Breast epithelium (tissue), 4 donors: Measurements from ENCODE around the gene DMD. TPM values are rescaled to one million over a fixed set of nuclear protein-coding genes. Genes with fewer than 3 reads are reported as not detected.

Experiments used
- DNase-seq, 2 donors: peaks; one replicate each; pipeline ENCODE4 v3.0.0-alpha.2; 2019; ENCODE audit warnings: low spot score in 2 of 2
- H3K27ac ChIP-seq, 2 donors: fragments of 200-600 bp; sonication (generic) in 1 of 2; one replicate each; pipeline ENCODE4 v1.5.1; 2016 to 2019; ENCODE audit warnings: mild to moderate bottlenecking in 1 of 2
- H3K27me3 ChIP-seq, 2 donors: fragments of 200-600 bp; sonication (generic) in 1 of 2; one replicate each; pipeline versions ENCODE4 v1.5.1 to v1.6.0; 2017 to 2019; ENCODE audit warnings: control low read depth in 1 of 2, mild to moderate bottlenecking in 1 of 2
- H3K36me3 ChIP-seq: fragments of 200-600 bp; one replicate; pipeline ENCODE4 v1.5.1; 2019
- H3K4me1 ChIP-seq, 2 donors: fragments of 200-600 bp; sonication (generic); one replicate each; pipeline ENCODE4 v1.5.1; 2016 to 2019; ENCODE audit warnings: control low read depth in 1 of 2
- H3K4me3 ChIP-seq, 3 donors: fragments of 200-600 bp; sonication (generic); 1 replicate in 2 of 3; 2 replicates in 1 of 3; pipeline ENCODE4 v1.5.1; 2016 to 2019; ENCODE audit warnings: mild to moderate bottlenecking in 3 of 3, moderate library complexity in 2 of 3
- H3K9me3 ChIP-seq, 2 donors: fragments of 200-600 bp; sonication (generic) in 1 of 2; one replicate each; pipeline ENCODE4 v1.5.1; 2016 to 2019; ENCODE audit warnings: control low read depth in 1 of 2
- CTCF ChIP-seq, 3 donors: fragments of 450-650 bp; IDR thresholded peaks; one replicate each; pipeline ENCODE4 v1.5.1; 2016 to 2017; ENCODE audit warnings: antibody characterized with exemption in 3 of 3, mild to moderate bottlenecking in 3 of 3, moderate library complexity in 3 of 3
- POLR2A ChIP-seq: fragments of 450-650 bp; IDR thresholded peaks from one replicate; pipeline ENCODE4 v1.6.1; 2016; ENCODE audit warnings: antibody characterized with exemption, mild to moderate bottlenecking, moderate library complexity
- POLR2AphosphoS5 ChIP-seq, 3 donors: sonication (generic); formaldehyde crosslinking; IDR thresholded peaks; one replicate each; pipeline ENCODE4 v1.6.1; 2017; ENCODE audit warnings: antibody characterized with exemption in 3 of 3
- intact Hi-C: fragments of 100-400 bp; cut with DNase I; formaldehyde crosslinking; loops from one replicate; pipeline ENCODE4 v1.15.1; 2023; ENCODE audit warnings: low total_unique reads
- total RNA-seq, 3 donors: library from RNA; depleted of rRNA; stranded (reverse); fragments of >200 nt; gene quantifications; one replicate each; pipeline ENCODE4 v1.1.0, GENCODE V29; 2016

The DMD gene
- total RNA-seq, 3 donors from 2014 or later: 57.0 to 135 (median 65.2) TPM

GRCh38 chrX:31331928-31332327 lies 1879.4 kb downstream of the DMD start:
- TF ChIP-seq POLR2AphosphoS5 (IDR thresholded peaks at IDR 0.05) (no peak), POLR2A (no peak), CTCF (IDR thresholded peaks at IDR 0.05) (no peak)
- no peaks in the 10 kb centered on the region for H3K4me1 ChIP-seq
- no peak for DNase-seq
- H3K36me3 ChIP-seq: no peaks in the 10 kb centered on the region
- no peaks in the 10 kb centered on the region for H3K9me3 ChIP-seq
- H3K4me3 ChIP-seq: no peak overlapping the region
- peaks cover 0 to 12% of the 10 kb centered on the region in 2 donors for H3K27me3 ChIP-seq
- intact Hi-C loops: no loop called here
- no peak overlapping the region for H3K27ac ChIP-seq

- H3K27ac ChIP-seq: no peak overlapping the region
- no peak overlapping the region for H3K4me3 ChIP-seq
- no peak for TF ChIP-seq POLR2A
- no peak for TF ChIP-seq CTCF (IDR thresholded peaks at IDR 0.05)
- no peak for TF ChIP-seq POLR2AphosphoS5 (IDR thresholded peaks at IDR 0.05)
- no peak for DNase-seq
- intact Hi-C loops: no loop called here
- H3K36me3 ChIP-seq: no peaks in the 10 kb centered on the region
- no peaks in the 10 kb centered on the region for H3K9me3 ChIP-seq
- no peaks in the 10 kb centered on the region for H3K4me1 ChIP-seq
- H3K27me3 ChIP-seq: peaks cover 0 to 12% of the 10 kb centered on the region in 2 donors
Observed at GRCh38 chrX:31331015-31331414, 1880.3 kb downstream of the DMD start.

GRCh38 chrX:31329298-31329697 lies 1882.1 kb downstream of the DMD start:
- Histone ChIP-seq H3K36me3 (no peaks in the 10 kb centered on the region), H3K27ac (no peak overlapping the region), H3K4me3 (no peak overlapping the region), H3K4me1 (no peaks in the 10 kb centered on the region), H3K27me3 (peaks cover 0 to 7% of the 10 kb centered on the region in 2 donors), H3K9me3 (no peaks in the 10 kb centered on the region)
- no peak for DNase-seq
- TF ChIP-seq CTCF (IDR thresholded peaks at IDR 0.05): no peak
- no peak for TF ChIP-seq POLR2AphosphoS5 (IDR thresholded peaks at IDR 0.05)
- intact Hi-C loops: no loop called here

GRCh38 chrX:31323658-31324057 lies 1887.7 kb downstream of the DMD start:
- Histone ChIP-seq H3K9me3 (no peaks in the 10 kb centered on the region), H3K27ac (no peak overlapping the region), H3K4me1 (no peaks in the 10 kb centered on the region), H3K36me3 (no peaks in the 10 kb centered on the region), H3K4me3 (no peak overlapping the region), H3K27me3 (peaks cover 0 to 8% of the 10 kb centered on the region in 2 donors)
- intact Hi-C loops: no loop called here
- no peak for TF ChIP-seq CTCF (IDR thresholded peaks at IDR 0.05)
- TF ChIP-seq POLR2A: no peak
- TF ChIP-seq POLR2AphosphoS5 (IDR thresholded peaks at IDR 0.05): no peak
- no peak for DNase-seq

- intact Hi-C loops: no loop called here
- H3K27ac ChIP-seq: no peak overlapping the region
- TF ChIP-seq POLR2A: no peak
- no peak for TF ChIP-seq POLR2AphosphoS5 (IDR thresholded peaks at IDR 0.05)
- TF ChIP-seq CTCF (IDR thresholded peaks at IDR 0.05): no peak
- H3K4me1 ChIP-seq: no peaks in the 10 kb centered on the region
- no peak overlapping the region for H3K4me3 ChIP-seq
- H3K36me3 ChIP-seq: no peaks in the 10 kb centered on the region
- peaks cover 0 to 8% of the 10 kb centered on the region in 2 donors for H3K27me3 ChIP-seq
- DNase-seq: no peak
- H3K9me3 ChIP-seq: no peaks in the 10 kb centered on the region
Observed at GRCh38 chrX:31320740-31321139, 1890.6 kb downstream of the DMD start.
